Sigmoid colon (tissue), 4 donors: Measurements from ENCODE around the gene KREMEN1.

Source experiments
- CTCF ChIP-seq, 4 experiments: fragments of 450-650 bp in 3 of 4; fragments of 200-600 bp in 1 of 4; IDR thresholded peaks; one replicate each; pipeline ENCODE4 v1.5.1; 2016 to 2019; ENCODE audit warnings: antibody characterized with exemption in 4 of 4, mild to moderate bottlenecking in 3 of 4, moderate library complexity in 2 of 4
- POLR2A ChIP-seq, 2 donors: fragments of 450-650 bp; IDR thresholded peaks; one replicate each; pipeline ENCODE4 v1.6.1; 2016; ENCODE audit warnings: antibody characterized with exemption in 2 of 2, mild to moderate bottlenecking in 2 of 2, moderate library complexity in 2 of 2
- POLR2AphosphoS5 ChIP-seq, 4 donors: sonication (generic); formaldehyde crosslinking; IDR thresholded peaks; one replicate each; pipeline ENCODE4 v1.6.1; 2017; ENCODE audit warnings: antibody characterized with exemption in 4 of 4

DNA sequence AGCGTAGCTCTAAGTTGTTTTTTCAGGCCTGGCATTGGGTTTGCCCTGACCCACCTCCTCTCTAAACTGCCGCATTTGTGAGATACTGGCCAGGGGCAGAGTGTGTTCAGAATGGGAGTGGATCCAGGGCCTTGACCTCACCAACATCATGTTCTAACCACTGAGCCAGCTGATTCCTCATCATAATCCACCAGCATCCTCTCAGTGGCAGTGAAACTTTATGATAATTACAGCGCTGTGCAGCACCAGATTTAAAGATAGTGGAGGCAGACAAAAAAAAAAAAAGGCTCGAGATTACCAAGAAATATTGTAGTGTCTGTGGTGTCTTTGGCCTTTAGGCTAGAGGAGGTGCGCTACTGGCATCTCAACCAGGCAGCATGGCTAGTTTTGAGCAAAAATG lies 53.0 kb downstream of the KREMEN1 start:
- no peak for TF ChIP-seq CTCF (IDR thresholded peaks at IDR 0.05)
- no peak for TF ChIP-seq POLR2A (IDR thresholded peaks at IDR 0.05)
- TF ChIP-seq POLR2AphosphoS5 (IDR thresholded peaks at IDR 0.05) = no peak
